HS-27A (cell line): Measurements from ENCODE around the gene SUMO2.

Source experiments
- DNase-seq: peaks from one replicate; pipeline ENCODE4 v3.0.0-alpha.2; 2012; ENCODE audit warnings: low read depth, missing footprints

Gene SUMO2

GRCh38 chr17:75124041-75124818 lies 58.5 kb downstream of the SUMO2 start:
- DNase-seq, result peak; percentile 91

- no peak for DNase-seq
Observed at GRCh38 chr17:75118307-75118706, 64.5 kb downstream of the SUMO2 start.

DNA sequence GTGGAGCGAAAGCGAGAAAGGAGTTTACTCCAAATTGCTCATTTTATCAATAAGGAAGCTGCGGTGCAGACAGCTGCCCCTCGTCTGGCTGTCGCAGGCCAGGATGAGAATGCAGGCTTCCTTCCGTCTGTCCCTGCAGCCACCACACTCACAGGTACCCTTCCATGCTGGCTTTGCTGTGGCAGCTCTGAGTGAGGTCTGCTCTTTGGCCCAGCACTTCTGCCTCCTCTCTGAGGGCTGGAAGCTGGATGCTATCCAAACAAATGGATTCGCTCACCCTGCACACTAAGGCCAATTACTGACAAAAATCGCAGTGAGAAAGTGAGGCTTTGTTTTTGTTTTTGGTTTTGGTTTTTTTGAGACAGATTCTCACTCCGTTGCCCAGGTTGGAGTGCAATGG lies 66.0 kb downstream of the SUMO2 start:
- DNase-seq, result no peak
